CD4-positive, alpha-beta T cell (primary cell): ENCODE data around the gene PIP4K2A. TPM values are rescaled to one million over a fixed set of nuclear protein-coding genes. Genes with fewer than 3 reads are reported as not detected.

Experiments
- ATAC-seq: fragments of 200-7000 bp; cut with Tn5 transposase; one replicate; pipeline ENCODE4 v1.10.0; 2022; ENCODE audit warnings: mild to moderate bottlenecking; ENCODE audit not compliant: poor library complexity
- CTCF ChIA-PET: fragments of 350-600 bp; sonication (Branson Sonifier 250); formaldehyde crosslinking; loops from one replicate; lab custom pipeline; 2021; ENCODE audit warnings: antibody characterized with exemption, inconsistent platforms; lab: Charles Lee
- POLR2A ChIA-PET: fragments of 350-600 bp; sonication (Branson Sonifier 250); formaldehyde crosslinking; loops from one replicate; lab custom pipeline; 2021; ENCODE audit warnings: antibody characterized with exemption, inconsistent platforms; lab: Charles Lee
- DNase-seq, 14 experiments: peaks; one replicate each; pipeline ENCODE4 v3.0.0-alpha.2; 2013 to 2020; ENCODE audit warnings: mixed read lengths in 2 of 14
- H3K27ac ChIP-seq, 2 donors: one replicate each; pipeline versions ENCODE4 v1.5.1 to v1.7.0; 2013; ENCODE audit warnings: low read length in 2 of 2, low read depth in 1 of 2, mild to moderate bottlenecking in 1 of 2
- H3K27me3 ChIP-seq, 2 experiments: 1 replicate in 1 of 2; 2 replicates in 1 of 2; pipeline versions ENCODE4 v1.6.1 to v1.7.0; 2013; ENCODE audit warnings: low read length in 2 of 2, control low read depth in 1 of 2, mild to moderate bottlenecking in 1 of 2, moderate library complexity in 1 of 2; ENCODE audit not compliant: insufficient read depth in 2 of 2, control insufficient read depth in 1 of 2
- H3K36me3 ChIP-seq: one replicate; pipeline ENCODE4 v1.6.1; 2013; ENCODE audit warnings: low read length, control low read depth; ENCODE audit not compliant: insufficient read depth
- H3K4me1 ChIP-seq: one replicate; pipeline ENCODE4 v1.6.1; 2013; ENCODE audit warnings: low read length, control low read depth; ENCODE audit not compliant: insufficient read depth
- H3K4me3 ChIP-seq: one replicate; pipeline ENCODE4 v1.5.1; 2013; ENCODE audit warnings: mild to moderate bottlenecking, low read length, moderate library complexity
- H3K9me3 ChIP-seq, 2 experiments: 1 replicate in 1 of 2; 2 replicates in 1 of 2; pipeline versions ENCODE4 v1.6.1 to v1.7.0; 2013; ENCODE audit warnings: low read length in 2 of 2, mild to moderate bottlenecking in 2 of 2, control low read depth in 1 of 2, moderate library complexity in 1 of 2; ENCODE audit not compliant: control insufficient read depth in 1 of 2, insufficient read depth in 1 of 2
- H3K27ac Mint-ChIP-seq: one replicate; pipeline ENCODE4 v1.8.0; 2020; ENCODE audit warnings: mixed read lengths
- H3K27me3 Mint-ChIP-seq: one replicate; pipeline ENCODE4 v1.8.0; 2021; ENCODE audit warnings: mixed read lengths
- H3K36me3 Mint-ChIP-seq: one replicate; pipeline ENCODE4 v1.8.0; 2021; ENCODE audit warnings: low read depth, mixed read lengths
- H3K4me1 Mint-ChIP-seq: one replicate; pipeline ENCODE4 v1.8.0; 2021; ENCODE audit warnings: low read depth, mixed read lengths
- H3K4me3 Mint-ChIP-seq: one replicate; pipeline ENCODE4 v1.8.0; 2020; ENCODE audit warnings: mild to moderate bottlenecking, mixed read lengths
- H3K9me3 Mint-ChIP-seq: one replicate; pipeline ENCODE4 v1.8.0; 2020; ENCODE audit warnings: mixed read lengths
- CTCF ChIP-seq: fragments of 200-600 bp; IDR thresholded peaks from one replicate; pipeline ENCODE4 v1.8.0; 2022; ENCODE audit warnings: antibody characterized with exemption, mild to moderate bottlenecking
- intact Hi-C, 2 experiments: fragments of 100-400 bp; cut with DNase I in 1 of 2; cut with micrococcal nuclease in 1 of 2; formaldehyde crosslinking; loops; one replicate each; pipeline versions ENCODE4 v1.15.1 to v1.9.0; 2023 to 2025; cut with DNase I, micrococcal nuclease
- total RNA-seq, 174 experiments: library from RNA in 2 of 174; stranded (reverse) in 2 of 174; gene quantifications; one replicate each; pipeline ENCODE4 v1.2.3 and lab custom pipeline; 2021 to 2026

Gene PIP4K2A
- total RNA-seq, 2 experiments from 2014 or later: 75.4 to 87.2 TPM

DNA sequence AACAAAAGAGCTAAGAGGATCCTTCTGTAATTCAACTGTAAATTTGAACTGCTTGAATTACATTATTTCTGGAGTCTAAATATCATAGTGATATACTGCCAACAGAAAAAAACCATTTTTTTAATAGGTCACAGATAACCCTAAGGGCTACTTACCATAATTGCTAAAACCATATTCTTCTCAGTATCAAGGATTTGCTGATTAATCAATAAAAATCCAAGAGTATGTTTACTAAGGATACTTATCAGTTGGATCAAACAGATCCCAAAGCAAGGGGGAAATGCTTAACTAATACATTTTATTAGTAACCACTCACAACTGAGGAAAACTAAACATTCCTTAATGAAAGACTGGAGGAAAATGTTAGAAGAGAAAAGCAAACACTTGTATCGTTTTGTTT is 166.0 kb downstream of the PIP4K2A start:
- Mint-ChIP-seq H3K4me3 (no peak overlapping the region), H3K27me3 (no peaks in the 10 kb centered on the region), H3K36me3 (peaks cover 85% of the 10 kb centered on the region), H3K9me3 (no peaks in the 10 kb centered on the region), H3K4me1 (peaks cover 5% of the 10 kb centered on the region), H3K27ac (no peak overlapping the region)
- Histone ChIP-seq H3K36me3 (peaks cover 89% of the 10 kb centered on the region), H3K9me3 (no peaks in the 10 kb centered on the region), H3K4me3 (no peak overlapping the region), H3K27ac (no peak overlapping the region), H3K27me3 (no peaks in the 10 kb centered on the region), H3K4me1 (peaks cover 8% of the 10 kb centered on the region)
- ChIA-PET POLR2A (interaction anchor here (1.0 kb wide), 1 partner anchor 15 kb away, joined by 3 read pairs; no protein-coding TSS in a partner anchor), CTCF (no interaction called here)
- DNase-seq (no peak), ATAC-seq (no peak)
- intact Hi-C loops: no loop called here
- no peak for TF ChIP-seq CTCF

- no peaks in the 10 kb centered on the region for H3K9me3 Mint-ChIP-seq
- DNase-seq (no peak), ATAC-seq (no peak)
- Histone ChIP-seq H3K9me3 (no peaks in the 10 kb centered on the region), H3K27me3 (no peaks in the 10 kb centered on the region), H3K27ac (no peak overlapping the region), H3K4me3 (no peak overlapping the region), H3K36me3 (peaks cover 96% of the 10 kb centered on the region), H3K4me1 (peaks cover 8% of the 10 kb centered on the region)
- no peaks in the 10 kb centered on the region for H3K4me1 Mint-ChIP-seq
- POLR2A ChIA-PET: no interaction called here
- H3K4me3 Mint-ChIP-seq: no peak overlapping the region
- peaks cover 92% of the 10 kb centered on the region for H3K36me3 Mint-ChIP-seq
- no peak for TF ChIP-seq CTCF
- peak overlapping the region; percentile 20 for H3K27ac Mint-ChIP-seq
- intact Hi-C loops: no loop called here
- CTCF ChIA-PET: no interaction called here
- no peaks in the 10 kb centered on the region for H3K27me3 Mint-ChIP-seq
Observed at GRCh38 chr10:22545643-22546042, 168.7 kb downstream of the PIP4K2A start.

- Histone ChIP-seq H3K9me3 (no peaks in the 10 kb centered on the region), H3K27ac (no peak overlapping the region), H3K36me3 (peaks cover 98% of the 10 kb centered on the region), H3K4me1 (peaks cover 8% of the 10 kb centered on the region), H3K27me3 (no peaks in the 10 kb centered on the region), H3K4me3 (no peak overlapping the region)
- POLR2A ChIA-PET: no interaction called here
- no peaks in the 10 kb centered on the region for H3K4me1 Mint-ChIP-seq
- DNase-seq (no peak), ATAC-seq (no peak)
- peak overlapping the region; percentile 24 for H3K27ac Mint-ChIP-seq
- H3K9me3 Mint-ChIP-seq: no peaks in the 10 kb centered on the region
- intact Hi-C loops: no loop called here
- TF ChIP-seq CTCF: no peak
- H3K27me3 Mint-ChIP-seq: no peaks in the 10 kb centered on the region
- H3K4me3 Mint-ChIP-seq: no peak overlapping the region
- peaks cover 95% of the 10 kb centered on the region for H3K36me3 Mint-ChIP-seq
- CTCF ChIA-PET: interaction anchor here (0.5 kb wide), 1 partner anchor 1037 kb away, joined by 4 read pairs; no protein-coding TSS in a partner anchor
Observed at GRCh38 chr10:22544325-22545068, 169.9 kb downstream of the PIP4K2A start.
